ENCODE measurements around the gene PSMB5.
A peak's percentile ranks its signal among the peaks of the same experiment; 100 is the strongest.
"Not testable (repeated sequence)": the region's sequence is repeated elsewhere in the genome, so short reads cannot be mapped to it uniquely, and the experiment has no call there.

PSMB5 gene

GRCh38 chr14:23005451-23006187, 29.1 kb downstream of the PSMB5 start:
- no peaks in the 10 kb centered on the region for H3K27me3 Mint-ChIP-seq
- H3K4me3 Mint-ChIP-seq = peak overlapping the region; percentile 95
- no peak for ATAC-seq (ENCODE audit: low read depth)
- H3K4me1 Mint-ChIP-seq = peaks cover 11% of the 10 kb centered on the region
- peaks cover 3% of the 10 kb centered on the region for H3K36me3 Mint-ChIP-seq
- no peak for DNase-seq (ENCODE audit: low spot score in 2 of 2)
- H3K27ac Mint-ChIP-seq = peak overlapping the region; percentile 83
- no peaks in the 10 kb centered on the region for H3K9me3 Mint-ChIP-seq

DNA sequence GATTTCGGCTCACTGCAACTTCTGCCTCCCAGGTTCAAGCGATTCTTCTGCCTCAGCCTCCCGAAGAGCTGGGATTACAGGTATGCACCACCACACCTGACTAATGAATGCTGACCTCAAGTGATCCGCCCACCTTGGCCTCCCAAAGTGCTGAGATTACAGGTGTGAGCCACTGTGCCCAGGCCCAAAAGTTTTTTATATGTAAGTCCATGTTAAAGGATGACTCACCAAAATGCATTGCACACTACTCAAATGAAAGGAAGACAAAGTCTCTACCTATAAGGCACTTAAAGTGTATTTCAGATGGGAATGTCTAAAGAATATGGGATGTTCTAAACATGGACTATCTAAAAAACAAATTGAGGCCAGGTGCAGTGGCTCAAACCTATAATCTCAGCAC, 30.4 kb downstream of the PSMB5 start:
- H3K4me3 Mint-ChIP-seq; H3K4me1 Mint-ChIP-seq; H3K27me3 Mint-ChIP-seq; ATAC-seq (ENCODE audit: low read depth); H3K27ac Mint-ChIP-seq; H3K36me3 Mint-ChIP-seq; H3K9me3 Mint-ChIP-seq; DNase-seq (ENCODE audit: low spot score in 2 of 2): not testable (repeated sequence)

- Mint-ChIP-seq H3K4me3 (no peak overlapping the region), H3K4me1 (no peaks in the 10 kb centered on the region), H3K9me3 (no peaks in the 10 kb centered on the region), H3K27me3 (no peaks in the 10 kb centered on the region), H3K36me3 (no peaks in the 10 kb centered on the region), H3K27ac (no peak overlapping the region)
- DNase-seq (ENCODE audit: low spot score in 2 of 2) (no peak), ATAC-seq (ENCODE audit: low read depth) (no peak)
Observed at GRCh38 chr14:23002592-23002991, 32.1 kb downstream of the PSMB5 start.

GRCh38 chr14:23000860-23001259, 33.8 kb downstream of the PSMB5 start:
- Mint-ChIP-seq H3K27ac (no peak overlapping the region), H3K4me1 (no peaks in the 10 kb centered on the region)
- no peak for ATAC-seq (ENCODE audit: low read depth)

GRCh38 chr14:22998329-22999012, 36.2 kb downstream of the PSMB5 start:
- peaks cover 2% of the 10 kb centered on the region for H3K36me3 Mint-ChIP-seq
- no peaks in the 10 kb centered on the region for H3K27me3 Mint-ChIP-seq
- H3K4me3 Mint-ChIP-seq = no peak overlapping the region
- ATAC-seq (ENCODE audit: low read depth) (no peak), DNase-seq (ENCODE audit: low spot score in 2 of 2) (no peak)
- H3K4me1 Mint-ChIP-seq = peaks cover 2% of the 10 kb centered on the region
- no peaks in the 10 kb centered on the region for H3K9me3 Mint-ChIP-seq
- H3K27ac Mint-ChIP-seq = no peak overlapping the region

More at GRCh38 chr14:23000860-23001259, 33.8 kb downstream of the PSMB5 start:
- H3K27me3 Mint-ChIP-seq = no peaks in the 10 kb centered on the region
- no peak for DNase-seq (ENCODE audit: low spot score in 2 of 2)
- H3K9me3 Mint-ChIP-seq = no peaks in the 10 kb centered on the region
- H3K36me3 Mint-ChIP-seq = no peaks in the 10 kb centered on the region
- no peak overlapping the region for H3K4me3 Mint-ChIP-seq

- no peaks in the 10 kb centered on the region for H3K27me3 Mint-ChIP-seq
- ATAC-seq (ENCODE audit: low read depth) (no peak), DNase-seq (ENCODE audit: low spot score in 2 of 2) (no peak)
- peaks cover 4% of the 10 kb centered on the region for H3K36me3 Mint-ChIP-seq
- H3K9me3 Mint-ChIP-seq = no peaks in the 10 kb centered on the region
- peaks cover 2% of the 10 kb centered on the region for H3K4me1 Mint-ChIP-seq
- H3K27ac Mint-ChIP-seq = no peak overlapping the region
- H3K4me3 Mint-ChIP-seq = no peak overlapping the region
Observed at GRCh38 chr14:22997676-22998323, 36.9 kb downstream of the PSMB5 start.

DNA sequence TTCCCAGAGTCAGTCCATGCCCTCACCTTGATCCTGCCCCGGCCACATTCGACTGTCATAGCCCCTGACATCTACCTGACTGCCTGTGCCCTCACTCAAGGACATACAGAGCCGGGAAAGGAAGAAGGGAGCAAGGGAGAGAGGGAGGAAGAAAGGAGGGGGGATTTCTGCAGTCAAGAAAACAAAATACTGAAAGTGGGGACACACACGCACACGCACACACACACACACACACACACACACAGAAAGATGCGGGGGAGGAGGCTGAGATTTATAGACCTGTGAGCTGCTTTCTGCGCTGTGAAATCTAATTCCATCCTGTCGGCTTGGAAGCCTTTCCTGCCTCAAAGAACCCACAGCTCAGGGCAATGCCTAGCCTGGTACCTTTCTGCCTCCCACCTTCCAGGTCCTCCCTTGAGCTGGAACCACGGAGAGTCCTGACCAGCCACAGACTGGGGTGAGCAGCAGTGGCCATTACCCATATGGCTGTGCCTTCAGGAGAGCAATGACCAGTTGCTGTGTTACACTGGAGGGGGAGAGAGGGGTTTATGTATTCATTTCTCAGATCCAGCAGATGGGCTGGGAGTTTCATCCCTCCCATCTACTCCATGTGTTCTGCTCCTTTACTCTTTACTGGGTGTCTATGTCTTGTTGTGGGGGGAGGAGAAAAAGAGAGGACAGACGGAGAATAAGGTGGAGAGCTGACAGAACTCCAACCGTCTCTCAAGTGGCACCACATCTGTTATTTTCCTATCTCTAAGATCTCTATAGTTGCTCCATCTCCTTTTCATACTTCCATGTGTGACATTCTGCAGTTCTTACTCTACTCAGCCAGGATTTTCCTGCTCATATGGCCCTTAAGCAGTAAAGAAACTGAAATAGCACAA, 37.7 kb downstream of the PSMB5 start:
- Mint-ChIP-seq H3K36me3 (peaks cover 4% of the 10 kb centered on the region), H3K9me3 (no peaks in the 10 kb centered on the region)

DNA sequence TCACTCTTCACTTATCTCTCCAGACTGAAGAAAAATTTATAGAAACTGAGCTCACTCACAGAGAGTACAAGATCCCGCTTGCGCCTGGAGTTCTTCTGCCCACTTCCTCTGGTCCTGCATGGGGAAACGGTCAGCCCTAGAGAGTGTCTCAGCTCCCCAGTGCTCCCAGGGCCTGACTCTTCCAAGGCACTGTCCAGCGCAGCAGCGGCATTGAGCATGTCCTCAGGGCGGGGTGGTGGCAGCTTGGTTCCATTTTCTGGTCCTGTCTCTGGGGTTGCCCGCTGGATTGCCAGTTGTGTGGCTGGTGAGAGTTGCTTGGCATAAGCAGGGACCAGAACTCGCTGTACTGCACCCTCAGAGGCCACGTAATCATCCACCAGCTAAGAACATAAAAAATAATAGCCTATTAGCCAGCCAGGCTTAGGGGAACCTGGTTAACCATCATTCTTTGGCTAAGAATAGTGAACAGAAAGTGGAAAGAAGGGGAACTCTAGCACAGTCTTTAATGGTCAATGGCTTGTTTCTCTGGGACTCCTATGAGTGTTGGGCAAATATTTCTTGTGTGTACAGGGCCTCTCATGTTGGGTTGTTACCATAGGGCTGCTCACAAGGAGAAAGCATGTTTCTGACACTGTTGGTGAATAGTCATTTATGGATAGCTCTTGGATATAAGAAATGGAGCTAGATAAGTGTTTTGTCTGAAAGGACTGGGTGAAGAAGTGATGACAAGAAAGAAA, 38.6 kb downstream of the PSMB5 start:
- H3K36me3 Mint-ChIP-seq = peaks cover 4% of the 10 kb centered on the region

More for the DNA sequence above, 37.7 kb downstream of the PSMB5 start:
- Mint-ChIP-seq H3K4me3 (no peak overlapping the region), H3K27ac (no peak overlapping the region), H3K27me3 (no peaks in the 10 kb centered on the region), H3K4me1 (peaks cover 2% of the 10 kb centered on the region)
- ATAC-seq (ENCODE audit: low read depth) = no peak
- no peak for DNase-seq (ENCODE audit: low spot score in 2 of 2)

DNA sequence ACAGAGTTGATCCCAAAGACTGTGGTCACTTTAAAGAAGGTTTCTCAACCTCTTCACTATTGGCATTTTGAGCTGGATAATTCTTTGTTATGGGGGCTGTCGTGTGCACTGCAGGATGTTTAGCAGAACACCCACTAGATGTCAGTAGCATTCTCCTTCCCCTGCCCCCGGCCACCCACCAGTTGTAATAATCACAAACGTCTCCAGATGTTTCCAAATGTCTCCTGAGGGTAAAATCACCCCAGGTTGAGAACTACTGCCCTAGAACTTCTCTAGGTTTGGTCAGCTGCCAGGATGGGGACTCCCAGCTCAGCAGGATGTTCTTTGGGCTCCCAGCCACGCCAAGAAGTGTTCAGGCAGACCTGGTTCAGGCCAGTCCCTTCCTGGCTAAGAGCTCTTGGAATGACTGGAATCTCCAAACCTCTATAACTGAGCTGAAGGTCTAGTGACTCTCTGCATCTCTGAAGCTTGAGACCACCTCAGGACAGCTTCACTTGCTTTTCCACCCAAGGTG, 39.9 kb downstream of the PSMB5 start:
- Mint-ChIP-seq H3K27me3 (no peaks in the 10 kb centered on the region), H3K9me3 (no peaks in the 10 kb centered on the region), H3K27ac (no peak overlapping the region), H3K36me3 (peaks cover 4% of the 10 kb centered on the region), H3K4me3 (no peak overlapping the region), H3K4me1 (peaks cover 2% of the 10 kb centered on the region)
- DNase-seq (ENCODE audit: low spot score in 2 of 2) = no peak
- peak; percentile 80 for ATAC-seq (ENCODE audit: low read depth)

More for the DNA sequence above, 38.6 kb downstream of the PSMB5 start:
- Mint-ChIP-seq H3K27ac (no peak overlapping the region), H3K4me1 (peaks cover 2% of the 10 kb centered on the region), H3K4me3 (no peak overlapping the region), H3K9me3 (no peaks in the 10 kb centered on the region), H3K27me3 (no peaks in the 10 kb centered on the region)
- no peak for ATAC-seq (ENCODE audit: low read depth)
- DNase-seq (ENCODE audit: low spot score in 2 of 2) = no peak

GRCh38 chr14:22993517-22993916, 41.2 kb downstream of the PSMB5 start:
- ATAC-seq (ENCODE audit: low read depth) (no peak), DNase-seq (ENCODE audit: low spot score in 2 of 2) (no peak)
- H3K27me3 Mint-ChIP-seq = no peaks in the 10 kb centered on the region
- peaks cover 2% of the 10 kb centered on the region for H3K4me1 Mint-ChIP-seq
- no peak overlapping the region for H3K4me3 Mint-ChIP-seq
- no peaks in the 10 kb centered on the region for H3K9me3 Mint-ChIP-seq
- peaks cover 4% of the 10 kb centered on the region for H3K36me3 Mint-ChIP-seq
- no peak overlapping the region for H3K27ac Mint-ChIP-seq

GRCh38 chr14:22991852-22992251, 42.8 kb downstream of the PSMB5 start:
- Mint-ChIP-seq H3K9me3 (no peaks in the 10 kb centered on the region), H3K27ac (no peak overlapping the region), H3K4me3 (no peak overlapping the region), H3K27me3 (no peaks in the 10 kb centered on the region), H3K36me3 (peaks cover 4% of the 10 kb centered on the region), H3K4me1 (peaks cover 2% of the 10 kb centered on the region)
- DNase-seq (ENCODE audit: low spot score in 2 of 2) = no peak
- ATAC-seq (ENCODE audit: low read depth) = no peak

DNA sequence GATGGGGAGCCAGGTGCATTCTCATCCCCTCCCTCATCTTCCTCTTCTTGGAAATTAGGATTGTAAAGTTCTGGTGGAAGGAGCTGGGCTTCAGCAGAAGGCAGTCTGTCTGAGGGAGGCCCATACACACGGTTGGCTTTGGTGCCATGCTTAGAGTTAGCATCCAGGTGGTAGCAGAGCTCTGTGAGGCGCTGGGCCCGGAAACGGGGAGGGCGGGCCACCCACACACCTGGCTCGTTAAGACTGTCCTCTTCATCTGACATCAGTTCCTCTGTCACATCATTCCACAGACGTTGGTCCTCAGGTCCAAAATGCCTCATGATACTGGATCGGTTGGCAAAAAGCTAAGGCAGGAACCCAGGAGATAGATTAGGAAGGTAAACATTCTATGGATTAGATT, 47.4 kb downstream of the PSMB5 start:
- H3K27me3 Mint-ChIP-seq = no peaks in the 10 kb centered on the region
- H3K4me1 Mint-ChIP-seq = no peaks in the 10 kb centered on the region
- no peak for DNase-seq (ENCODE audit: low spot score in 2 of 2)
- no peaks in the 10 kb centered on the region for H3K9me3 Mint-ChIP-seq
- ATAC-seq (ENCODE audit: low read depth) = no peak
- no peak overlapping the region for H3K27ac Mint-ChIP-seq
- H3K4me3 Mint-ChIP-seq = no peak overlapping the region
- no peaks in the 10 kb centered on the region for H3K36me3 Mint-ChIP-seq

DNA sequence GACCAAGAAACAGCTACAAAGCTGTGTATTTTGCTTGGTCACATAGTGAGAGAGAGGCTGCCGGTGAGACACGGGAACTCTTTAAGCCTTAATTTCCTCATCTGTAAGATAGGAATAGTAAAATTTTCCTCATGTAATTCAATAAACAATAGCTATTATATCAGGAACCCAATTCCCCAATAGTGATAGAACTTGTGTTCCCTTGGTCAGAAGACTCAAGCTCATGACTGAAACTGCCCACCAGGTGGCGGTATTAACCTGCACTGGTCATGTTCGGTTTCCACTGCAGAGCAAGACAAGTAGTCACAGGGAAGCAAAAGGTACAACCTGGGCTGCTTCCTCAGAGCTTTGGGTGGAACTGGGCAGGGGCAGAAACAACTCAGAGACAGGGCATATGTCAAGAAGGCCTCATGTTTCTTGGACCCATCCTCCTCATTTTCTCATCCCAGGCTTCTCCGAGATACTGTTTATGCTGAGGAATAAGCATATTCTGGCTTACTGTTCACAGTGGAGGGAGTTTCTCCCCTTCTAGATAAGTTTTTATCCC, 48.1 kb downstream of the PSMB5 start:
- Mint-ChIP-seq H3K36me3 (no peaks in the 10 kb centered on the region), H3K4me3 (no peak overlapping the region), H3K27me3 (no peaks in the 10 kb centered on the region), H3K9me3 (no peaks in the 10 kb centered on the region), H3K27ac (no peak overlapping the region), H3K4me1 (no peaks in the 10 kb centered on the region)
- DNase-seq (ENCODE audit: low spot score in 2 of 2) (peak; percentile 86), ATAC-seq (ENCODE audit: low read depth) (peak; percentile 69)
